H1 (cell line): ENCODE measurements around the gene GRAMD1B. TPM values are rescaled to one million over a fixed set of nuclear protein-coding genes. Genes with fewer than 3 reads are reported as not detected.

Experiments
- CTCF ChIA-PET: fragments of 300-600 bp; sonication (Branson Sonifier 250); formaldehyde crosslinking; loops from one replicate; lab custom pipeline; 2021; ENCODE audit not compliant: partially characterized antibody; lab: Charles Lee
- POLR2A ChIA-PET: fragments of 300-600 bp; sonication (Branson Sonifier 250); formaldehyde crosslinking; loops from one replicate; lab custom pipeline; 2021; ENCODE audit warnings: inconsistent platforms; ENCODE audit not compliant: partially characterized antibody; lab: Charles Lee
- DNase-seq, 2 experiments: peaks; one replicate each; pipeline versions ENCODE4 v3.0.0 to v3.0.0-alpha.2; 2010 to 2022; ENCODE audit warnings: low spot score in 2 of 2, low read depth in 1 of 2, mixed read lengths in 1 of 2
- FAIRE-seq: peaks from 2 replicates; lab custom pipeline; 2011; peaks lifted over from hg19 to GRCh38; lab: Jason Lieb, UNC
- H2AFZ ChIP-seq: 2 replicates; pipeline ENCODE4 v1.8.1; 2012; ENCODE audit warnings: low read length, inconsistent platforms
- H2AK5ac ChIP-seq: 2 replicates; pipeline ENCODE4 v1.6.1; 2013; ENCODE audit warnings: low read depth, low read length
- H2BK120ac ChIP-seq: replicated peaks from 2 replicates; pipeline ENCODE3; 2013; ENCODE audit warnings: low read depth, low read length, inconsistent platforms
- H2BK12ac ChIP-seq: 2 replicates; pipeline ENCODE4 v1.6.1; 2013; ENCODE audit warnings: low read depth, low read length
- H2BK15ac ChIP-seq: 2 replicates; pipeline ENCODE4 v1.6.1; 2013; ENCODE audit warnings: low read length
- H2BK20ac ChIP-seq: 2 replicates; pipeline ENCODE4 v1.6.1; 2013; ENCODE audit warnings: low read length
- H2BK5ac ChIP-seq: 2 replicates; pipeline ENCODE4 v1.6.1; 2013; ENCODE audit warnings: low read depth, low read length
- H3K14ac ChIP-seq: 2 replicates; pipeline ENCODE4 v1.6.1; 2013; ENCODE audit warnings: inconsistent platforms; ENCODE audit not compliant: insufficient read length
- H3K18ac ChIP-seq: 2 replicates; pipeline ENCODE4 v1.6.1; 2013; ENCODE audit warnings: low read length; ENCODE audit errors: extremely low read depth
- H3K23ac ChIP-seq: 2 replicates; pipeline ENCODE4 v1.6.1; 2013; ENCODE audit warnings: inconsistent platforms; ENCODE audit not compliant: insufficient read length
- H3K23me2 ChIP-seq: 2 replicates; pipeline ENCODE4 v1.6.1; 2013; ENCODE audit warnings: low read depth, low read length
- H3K27ac ChIP-seq: 2 replicates; pipeline ENCODE4 v1.6.1; 2011; ENCODE audit warnings: low read depth, low read length, inconsistent platforms
- H3K27me3 ChIP-seq, 4 experiments: replicated peaks in 1 of 4; 1 replicate in 1 of 4; 2 replicates in 3 of 4; pipeline versions ENCODE4 v1.6.1 to v1.8.1; 2011 to 2013; ENCODE audit warnings: low read length in 3 of 4, mild to moderate bottlenecking in 3 of 4, inconsistent platforms in 2 of 4, mixed read lengths in 2 of 4, moderate library complexity in 1 of 4; ENCODE audit not compliant: control insufficient read depth in 3 of 4, insufficient read depth in 3 of 4; ENCODE audit errors: extremely low read depth in 1 of 4
- H3K36me3 ChIP-seq, 4 experiments: 2 replicates each; pipeline versions ENCODE4 v1.6.1 to v1.8.1; 2011 to 2013; ENCODE audit warnings: mild to moderate bottlenecking in 4 of 4, low read length in 3 of 4, moderate library complexity in 2 of 4, control low read depth in 1 of 4, inconsistent platforms in 1 of 4; ENCODE audit not compliant: insufficient read depth in 4 of 4, control insufficient read depth in 2 of 4
- H3K4ac ChIP-seq: replicated peaks from 2 replicates; pipeline ENCODE3; 2013; ENCODE audit warnings: low read length, low read depth, mixed read lengths, inconsistent platforms; ENCODE audit not compliant: insufficient read length
- H3K4me1 ChIP-seq, 4 experiments: replicated peaks in 1 of 4; 1 replicate in 1 of 4; 2 replicates in 3 of 4; pipeline versions ENCODE4 v1.6.1 to v1.8.1; 2011 to 2013; ENCODE audit warnings: low read length in 3 of 4, inconsistent platforms in 2 of 4, mixed read lengths in 1 of 4; ENCODE audit not compliant: insufficient read depth in 4 of 4, control insufficient read depth in 3 of 4
- H3K4me2 ChIP-seq, 2 experiments: 2 replicates each; pipeline versions ENCODE4 v1.6.1 to v1.8.1; 2011 to 2013; ENCODE audit warnings: low read depth in 2 of 2, low read length in 2 of 2, control low read depth in 1 of 2, inconsistent platforms in 1 of 2, mild to moderate bottlenecking in 1 of 2; ENCODE audit not compliant: insufficient read depth in 1 of 2
- H3K4me3 ChIP-seq, 4 experiments: fragments of 200-600, 300-600 bp in 1 of 4; sonication (generic), shearing (Covaris generic), sonication (Bioruptor Twin) in 1 of 4; 2 replicates each; pipeline versions ENCODE4 v1.5.1 to v1.8.1; 2011 to 2016; ENCODE audit warnings: low read length in 4 of 4, low read depth in 3 of 4, control low read depth in 2 of 4, inconsistent platforms in 2 of 4, mild to moderate bottlenecking in 2 of 4, mixed read lengths in 1 of 4, moderate library complexity in 1 of 4; ENCODE audit not compliant: insufficient read depth in 2 of 4; ENCODE audit errors: extremely low read depth in 1 of 4
- H3K56ac ChIP-seq: replicated peaks from 2 replicates; pipeline ENCODE3; 2013; ENCODE audit warnings: low read depth, mild to moderate bottlenecking, mixed read lengths, low read length, inconsistent platforms; ENCODE audit not compliant: insufficient read length
- H3K79me1 ChIP-seq: 2 replicates; pipeline ENCODE4 v1.6.1; 2013; ENCODE audit warnings: low read depth, low read length, control low read depth
- H3K79me2 ChIP-seq, 2 experiments: 2 replicates each; pipeline versions ENCODE4 v1.6.1 to v1.8.1; 2012 to 2013; ENCODE audit warnings: low read length in 2 of 2, mild to moderate bottlenecking in 2 of 2, inconsistent platforms in 1 of 2; ENCODE audit not compliant: insufficient read depth in 2 of 2, control insufficient read depth in 1 of 2
- H3K9ac ChIP-seq, 4 experiments: replicated peaks in 1 of 4; 1 replicate in 1 of 4; 2 replicates in 3 of 4; pipeline versions ENCODE4 v1.6.1 to v1.8.1; 2011 to 2013; ENCODE audit warnings: low read depth in 3 of 4, low read length in 3 of 4, control low read depth in 2 of 4, mild to moderate bottlenecking in 2 of 4, moderate library complexity in 2 of 4, inconsistent platforms in 1 of 4; ENCODE audit errors: extremely low read depth in 1 of 4
- H3K9me3 ChIP-seq, 2 experiments: 2 replicates each; pipeline versions ENCODE4 v1.6.1 to v1.8.1; 2012 to 2013; ENCODE audit warnings: mild to moderate bottlenecking in 2 of 2, moderate library complexity in 2 of 2, control low read depth in 1 of 2, inconsistent platforms in 1 of 2, low read depth in 1 of 2, low read length in 1 of 2, mixed read lengths in 1 of 2; ENCODE audit not compliant: insufficient read depth in 2 of 2
- H4K20me1 ChIP-seq, 2 experiments: replicated peaks in 1 of 2; 2 replicates each; pipeline versions ENCODE3 to v1.8.1; 2011 to 2013; ENCODE audit warnings: inconsistent platforms in 2 of 2, low read length in 2 of 2, mild to moderate bottlenecking in 1 of 2; ENCODE audit not compliant: insufficient read depth in 2 of 2, control insufficient read depth in 1 of 2
- H4K5ac ChIP-seq: 2 replicates; pipeline ENCODE4 v1.6.1; 2013; ENCODE audit warnings: low read length, low read depth, mixed read lengths, inconsistent platforms; ENCODE audit not compliant: insufficient read length
- H4K8ac ChIP-seq: 2 replicates; pipeline ENCODE4 v1.8.0; 2013; ENCODE audit warnings: mild to moderate bottlenecking, moderate library complexity, low read length, inconsistent platforms; ENCODE audit not compliant: insufficient read depth; ENCODE audit errors: extremely low read depth
- H4K91ac ChIP-seq: replicated peaks from 2 replicates; pipeline ENCODE3; 2013; ENCODE audit warnings: low read length, mixed read lengths, inconsistent platforms; ENCODE audit not compliant: insufficient read length
- ASH2L ChIP-seq: fragments of 200-600, 300-600 bp; sonication (generic); IDR thresholded peaks from one replicate; pipeline ENCODE4 v1.7.1; 2017; ENCODE audit warnings: low read length
- CREB1 ChIP-seq: IDR thresholded peaks from 2 replicates; pipeline ENCODE4 v1.6.1; 2012; ENCODE audit warnings: inconsistent platforms
- HDAC6 ChIP-seq: IDR thresholded peaks from one replicate; pipeline ENCODE4 v1.7.1; 2012; ENCODE audit warnings: low read depth, mild to moderate bottlenecking, inconsistent platforms, low read length, moderate library complexity
- JUN ChIP-seq: IDR thresholded peaks from 2 replicates; pipeline ENCODE4 v1.6.1; 2011; ENCODE audit warnings: low read depth, mild to moderate bottlenecking, improper control_type of control experiment, low read length
- JUND ChIP-seq: IDR thresholded peaks from 2 replicates; pipeline ENCODE4 v1.6.1; 2011; ENCODE audit warnings: mild to moderate bottlenecking, improper control_type of control experiment, low read length
- NANOG ChIP-seq: IDR thresholded peaks from 2 replicates; pipeline ENCODE4 v1.6.1; 2011; ENCODE audit warnings: low read length, low read depth, mild to moderate bottlenecking, inconsistent platforms; ENCODE audit not compliant: insufficient read depth, poor library complexity, severe bottlenecking
- NRF1 ChIP-seq: IDR thresholded peaks from 2 replicates; pipeline ENCODE4 v1.6.1; 2011; ENCODE audit warnings: mild to moderate bottlenecking, low read depth, low read length, improper control_type of control experiment
- PHF8 ChIP-seq: fragments of 200-600 bp; sonication (generic); conservative IDR thresholded peaks from 2 replicates; pipeline ENCODE4 v1.7.1; 2012; ENCODE audit warnings: low read depth, mild to moderate bottlenecking, inconsistent platforms, low read length, moderate library complexity
- POLR2A ChIP-seq, 2 experiments: IDR thresholded peaks; 1 replicate in 1 of 2; 2 replicates in 1 of 2; pipeline ENCODE4 v1.6.1; 2011; ENCODE audit warnings: low read depth in 2 of 2, low read length in 2 of 2, mild to moderate bottlenecking in 2 of 2; ENCODE audit errors: control extremely low read depth in 1 of 2
- RBBP5 ChIP-seq: IDR thresholded peaks from 2 replicates; pipeline ENCODE4 v1.7.1; 2012; ENCODE audit warnings: low read depth, mild to moderate bottlenecking, inconsistent platforms, low read length, moderate library complexity, borderline replicate concordance
- RFX5 ChIP-seq: IDR thresholded peaks from 2 replicates; pipeline ENCODE4 v1.6.1; 2011; ENCODE audit warnings: low read depth, low read length, improper control_type of control experiment, borderline replicate concordance
- SIN3A ChIP-seq, 2 experiments: IDR thresholded peaks in 1 of 2; conservative IDR thresholded peaks in 1 of 2; 2 replicates each; pipeline ENCODE4 v1.6.1; 2011 to 2012; ENCODE audit warnings: low read length in 2 of 2, improper control_type of control experiment in 1 of 2, low read depth in 1 of 2, mild to moderate bottlenecking in 1 of 2
- SIRT6 ChIP-seq: IDR thresholded peaks from one replicate; pipeline ENCODE4 v1.7.1; 2012; ENCODE audit warnings: low read length, inconsistent platforms
- SRF ChIP-seq: IDR thresholded peaks from 2 replicates; pipeline ENCODE4 v1.6.1; 2011; ENCODE audit warnings: mild to moderate bottlenecking, low read depth, low read length, moderate library complexity
- TCF12 ChIP-seq: IDR thresholded peaks from 2 replicates; pipeline ENCODE4 v1.6.1; 2011; ENCODE audit warnings: low read depth, mild to moderate bottlenecking, low read length
- WGBS, 2 experiments: shearing (Covaris generic) in 1 of 2; methylation state at CpG; one replicate each; pipeline versions ENCODE4 v1.1.6 to v1.1.7; 2013 to 2015; ENCODE audit warnings: low lambda C conversion rate in 2 of 2, mixed read lengths in 2 of 2, inconsistent platforms in 1 of 2, low coverage in 1 of 2, missing lambda C conversion rate in 1 of 2; ENCODE audit not compliant: insufficient replicate concordance in 2 of 2, insufficient coverage in 1 of 2, insufficient read length in 1 of 2; ENCODE audit errors: extremely low coverage in 1 of 2, missing lambda C conversion rate in 1 of 2; 5-methylcytosine and 5-hydroxymethylcytosine counted together
- polyA plus RNA-seq, 7 experiments: library from polyadenylated mRNA; depleted of rRNA in 3 of 7; stranded (reverse) in 5 of 7; unstranded in 2 of 7; fragments of >200 nt in 5 of 7; fragments of 200-250 nt in 2 of 7; gene quantifications; 1 replicate in 5 of 7; 2 replicates in 1 of 7; 4 replicates in 1 of 7; pipeline versions ENCODE4 v1.2.1 to v1.2.3, GENCODE V29; 2011 to 2013; ENCODE audit warnings: missing spikeins in 2 of 7, mixed read lengths in 2 of 7
- total RNA-seq: library from RNA; stranded (reverse); fragmentation: NEBNext Ultra II Directional; extraction: Animal tissue kit (Norgen Biotek cat#: 25700); gene quantifications from 2 replicates; pipeline ENCODE4 v1.2.1, GENCODE V29; 2021

GRAMD1B gene
- total and polyA plus RNA-seq, 2 of the 8 experiments (the other 6 are each of a cell fraction or from before 2014, with no cell fraction given): 10.1 to 21.2 TPM

DNA sequence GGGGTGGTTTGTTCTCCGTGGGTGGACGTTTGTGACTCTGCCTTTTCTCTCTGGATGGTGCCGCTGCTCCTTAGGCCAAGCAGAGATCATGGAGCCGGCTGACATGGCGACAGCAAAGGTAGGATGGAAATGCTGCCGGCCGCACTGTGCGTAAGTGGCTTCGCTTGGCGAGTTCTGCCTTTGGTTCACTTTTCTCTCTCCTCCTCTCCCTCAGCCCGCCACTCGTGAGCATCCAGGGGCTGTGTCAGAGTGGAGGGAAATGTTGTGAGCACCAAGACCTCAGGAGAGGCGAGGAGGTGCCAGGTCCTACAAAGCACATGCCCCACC is 80.5 kb downstream of the GRAMD1B start:
- Histone ChIP-seq H4K20me1 (no peaks in the 10 kb centered on the region), H3K18ac (0 out of 2 replicates have a peak overlapping the region, but pooled peaks have one; percentile 4), H3K4ac (peak overlapping the region; percentile 46), H3K23ac (no peak overlapping the region), H3K4me2 (no peak overlapping the region; a peak in 1 of 4 replicates), H3K27me3 (no peaks in the 10 kb centered on the region), H4K5ac (no peak overlapping the region), H3K4me3 (no peak overlapping the region), H3K14ac (no peak overlapping the region), H2AK5ac (peak overlapping the region; percentile 97), H3K9ac (no peak overlapping the region; a peak in 1 of 7 replicates), H3K4me1 (peaks cover 3 to 22% (median 16%) of the 10 kb centered on the region in 4 experiments), H2BK15ac (0 out of 2 replicates have a peak overlapping the region, but pooled peaks have one; percentile 8), H2BK5ac (no peak overlapping the region), H3K9me3 (no peaks in the 10 kb centered on the region), H3K56ac (no peak overlapping the region), H3K23me2 (peaks cover 2% of the 10 kb centered on the region; the same call in 1 of the 2 replicates), H2AFZ (no peak overlapping the region), H3K36me3 (no peaks in the 10 kb centered on the region), H3K27ac (no peak overlapping the region), H3K79me2 (no peaks in the 10 kb centered on the region; a peak in 1 of 4 replicates), H4K8ac (no peak overlapping the region), H2BK12ac (peak overlapping the region; percentile 88; the same call in 1 of the 2 replicates), H4K91ac (peak overlapping the region; percentile 15), H3K79me1 (peaks cover 2% of the 10 kb centered on the region), H2BK20ac (0 out of 2 replicates have a peak overlapping the region, but pooled peaks have one; percentile 1), H2BK120ac (peak overlapping the region; percentile 18)
- ChIA-PET CTCF (interaction anchor here (0.9 to 6.1 kb wide), 11 partner anchors 11 to 103 kb away, joined by 3 to 115 read pairs (median 13); no protein-coding TSS in a partner anchor), POLR2A (interaction anchor here (1.6 kb wide), 1 partner anchor 17 kb away, joined by 4 read pairs; no protein-coding TSS in a partner anchor)
- FAIRE-seq (no peak), DNase-seq (no peak)
- WGBS, 2 experiments: 87% methylated on average over 13 of the region's 13 CpGs; no CpG with 5 or more reads in 1 of the 2 experiments
- TF ChIP-seq NRF1 (no peak), SIN3A (conservative IDR thresholded peaks at IDR 0.05 in 1 of 2, IDR thresholded peaks at IDR 0.05 in 1 of 2; ENCODE audit: low read depth in 1 of 2, low read length in 2 of 2) (no peak), JUND (no peak), PHF8 (no peak), SRF (no peak), JUN (no peak), ASH2L (no peak), CREB1 (no peak), RBBP5 (no peak), SIRT6 (no peak), RFX5 (no peak), TCF12 (no peak), POLR2A (IDR thresholded peaks at IDR 0.05; ENCODE audit: control extremely low read depth in 1 of 2, low read depth in 2 of 2, low read length in 2 of 2) (no peak), NANOG (no peak), HDAC6 (no peak)
